Aorta (tissue), 4 donors: Measurements from ENCODE around the gene ATP6AP2. TPM values are rescaled to one million over a fixed set of nuclear protein-coding genes. Genes with fewer than 3 reads are reported as not detected.

Source experiments
- polyA plus RNA-seq, 2 donors: library from polyadenylated mRNA; stranded (reverse); fragments of 200-250 nt; gene quantifications; one replicate each; pipeline ENCODE4 v1.2.3, GENCODE V29; 2013
- total RNA-seq, 2 donors: library from RNA; stranded (reverse); fragmentation: NEBNext Ultra II Directional; extraction: Animal tissue kit (Norgen Biotek cat#: 25700); gene quantifications; one replicate each; pipeline ENCODE4 v1.2.1, GENCODE V29; 2021
- donor health status: healthy with polysubstance abuse.
- donor health status: Bipolar disorder and iron deficiency.
- donor health status: DM: no; HTN: no; CAD: no.
- donor health status: DM: yes; HTN: yes; CAD: no.

The ATP6AP2 gene
- total and polyA plus RNA-seq, 4 donors, result 103 to 145 (median 122) TPM

Other genes with a start within 250 kb of the ATP6AP2 start
- not detected for gene MPC1L, start 42.5 kb downstream of the ATP6AP2 start, total RNA-seq
- not detected for gene MPC1L, start 42.5 kb downstream of the ATP6AP2 start, polyA plus RNA-seq
- gene CXorf38, start 66.6 kb downstream of the ATP6AP2 start, total RNA-seq, result 10 to 100 TPM; 11.1 to 13.2 TPM
- 1 to 10 TPM; 7.0 to 7.1 TPM for gene CXorf38, start 66.6 kb downstream of the ATP6AP2 start, polyA plus RNA-seq
- gene MED14, start 154.6 kb downstream of the ATP6AP2 start, total RNA-seq, result 10 to 100 TPM; 51.3 to 52.0 TPM
- gene MED14, start 154.6 kb downstream of the ATP6AP2 start, polyA plus RNA-seq, result 10 to 100 TPM in 1 of 2 donors, 1 to 10 TPM in 1; 5.9 to 17.9 TPM